WI38 (cell line): Measurements from ENCODE around the gene SAXO1.
A peak's percentile ranks its signal among the peaks of the same experiment; 100 is the strongest.

ENCODE experiments used
- H3K4me3 ChIP-seq: 2 replicates; pipeline ENCODE4 v1.5.1; 2011; ENCODE audit warnings: low read depth, mild to moderate bottlenecking, control low read depth, low read length
- TF ChIP-seq, protein P1 (sequence below): IDR thresholded peaks from 2 replicates; pipeline ENCODE4 v1.5.1; 2012; ENCODE audit warnings: low read depth, mild to moderate bottlenecking, control low read depth, low read length

SAXO1 gene

DNA sequence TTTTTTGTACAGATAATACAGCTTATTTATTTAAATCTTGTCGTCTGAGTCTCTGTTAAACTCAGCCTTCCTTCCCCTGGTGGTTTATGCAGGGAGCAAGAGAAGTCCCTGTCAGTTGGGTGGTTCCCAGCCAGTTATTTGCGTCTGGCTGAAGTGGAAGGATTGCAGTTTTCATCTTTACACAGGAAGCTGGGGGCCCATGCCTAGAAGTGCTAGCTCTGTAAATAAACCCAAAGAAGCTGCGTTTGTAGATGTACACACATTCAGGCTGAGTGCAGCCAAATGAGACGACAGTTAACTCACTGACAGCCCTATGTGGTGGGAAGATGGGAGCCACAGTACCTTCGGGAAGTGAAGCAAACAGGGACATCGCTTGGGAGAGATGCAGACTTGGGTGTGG is 122.1 kb downstream of the SAXO1 start:
- TF ChIP-seq, protein P1, sequence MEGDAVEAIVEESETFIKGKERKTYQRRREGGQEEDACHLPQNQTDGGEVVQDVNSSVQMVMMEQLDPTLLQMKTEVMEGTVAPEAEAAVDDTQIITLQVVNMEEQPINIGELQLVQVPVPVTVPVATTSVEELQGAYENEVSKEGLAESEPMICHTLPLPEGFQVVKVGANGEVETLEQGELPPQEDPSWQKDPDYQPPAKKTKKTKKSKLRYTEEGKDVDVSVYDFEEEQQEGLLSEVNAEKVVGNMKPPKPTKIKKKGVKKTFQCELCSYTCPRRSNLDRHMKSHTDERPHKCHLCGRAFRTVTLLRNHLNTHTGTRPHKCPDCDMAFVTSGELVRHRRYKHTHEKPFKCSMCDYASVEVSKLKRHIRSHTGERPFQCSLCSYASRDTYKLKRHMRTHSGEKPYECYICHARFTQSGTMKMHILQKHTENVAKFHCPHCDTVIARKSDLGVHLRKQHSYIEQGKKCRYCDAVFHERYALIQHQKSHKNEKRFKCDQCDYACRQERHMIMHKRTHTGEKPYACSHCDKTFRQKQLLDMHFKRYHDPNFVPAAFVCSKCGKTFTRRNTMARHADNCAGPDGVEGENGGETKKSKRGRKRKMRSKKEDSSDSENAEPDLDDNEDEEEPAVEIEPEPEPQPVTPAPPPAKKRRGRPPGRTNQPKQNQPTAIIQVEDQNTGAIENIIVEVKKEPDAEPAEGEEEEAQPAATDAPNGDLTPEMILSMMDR: no peak

DNA sequence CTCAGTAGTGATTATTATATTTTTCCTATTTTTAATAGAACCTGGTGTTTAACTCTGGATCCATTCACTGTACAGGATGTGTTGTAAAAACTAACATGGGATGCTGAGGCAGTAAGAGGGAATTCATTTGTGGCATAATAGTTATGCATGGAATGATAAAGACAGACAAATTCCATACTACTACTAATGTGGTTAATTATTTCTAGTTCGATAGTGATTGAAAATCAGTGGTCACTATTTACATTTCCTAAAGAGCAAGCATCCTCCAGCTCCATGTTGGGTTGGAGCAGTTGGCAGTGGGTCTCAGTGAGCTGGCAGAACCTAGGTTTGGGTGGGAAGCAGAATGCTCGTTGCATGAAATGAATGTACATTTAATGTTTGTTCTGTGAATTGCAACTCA is 122.6 kb downstream of the SAXO1 start:
- TF ChIP-seq, protein P1: no peak
- H3K4me3 ChIP-seq: 0 out of 2 replicates have a peak overlapping the region, but pooled peaks have one; percentile 14

More for the DNA sequence above, 122.1 kb downstream of the SAXO1 start:
- H3K4me3 ChIP-seq: 0 out of 2 replicates have a peak overlapping the region, but pooled peaks have one; percentile 14

DNA sequence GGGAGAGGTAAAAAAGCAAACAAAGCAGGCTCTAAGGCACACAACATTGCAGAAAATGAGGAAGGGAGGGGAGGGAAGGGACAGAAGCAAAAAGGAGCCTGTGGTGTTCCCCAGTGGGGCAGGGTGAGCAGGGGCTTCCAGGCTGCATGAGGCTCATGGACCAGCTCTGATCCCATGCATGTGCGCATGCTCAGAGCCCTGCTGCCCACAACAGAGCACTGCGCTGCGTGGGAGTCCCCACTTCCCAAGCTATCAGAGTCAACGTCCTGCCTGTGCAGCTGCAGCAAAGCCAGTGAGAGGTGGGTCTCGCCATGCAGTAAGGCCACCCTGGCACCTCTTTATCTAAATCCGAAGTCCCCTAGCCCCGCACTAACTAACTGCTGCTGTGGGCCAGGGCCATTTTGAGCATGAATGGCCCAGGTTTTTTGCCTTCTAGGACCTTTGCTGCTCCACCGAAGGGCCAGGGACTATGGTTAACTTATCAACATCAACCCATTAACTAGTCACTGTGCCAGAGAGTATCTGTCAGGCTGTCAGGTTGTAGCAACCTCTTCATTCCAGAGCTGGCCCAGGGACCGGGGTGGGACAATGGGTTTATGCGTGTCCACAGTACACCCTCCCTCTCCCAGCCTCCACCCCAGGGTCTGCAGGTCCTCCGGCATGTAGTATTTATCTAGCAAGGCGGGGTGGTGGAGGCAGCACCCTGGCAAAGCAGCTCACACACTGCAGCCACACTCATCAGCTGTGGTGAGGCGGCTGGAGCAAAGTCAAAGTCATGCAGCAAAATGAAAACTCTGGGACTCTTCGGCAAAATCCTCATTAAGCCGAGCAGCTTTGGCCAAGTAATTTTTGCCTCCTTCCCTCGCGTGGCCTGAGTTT is 123.6 kb downstream of the SAXO1 start:
- no peak overlapping the region for H3K4me3 ChIP-seq
- TF ChIP-seq, protein P1: no peak

DNA sequence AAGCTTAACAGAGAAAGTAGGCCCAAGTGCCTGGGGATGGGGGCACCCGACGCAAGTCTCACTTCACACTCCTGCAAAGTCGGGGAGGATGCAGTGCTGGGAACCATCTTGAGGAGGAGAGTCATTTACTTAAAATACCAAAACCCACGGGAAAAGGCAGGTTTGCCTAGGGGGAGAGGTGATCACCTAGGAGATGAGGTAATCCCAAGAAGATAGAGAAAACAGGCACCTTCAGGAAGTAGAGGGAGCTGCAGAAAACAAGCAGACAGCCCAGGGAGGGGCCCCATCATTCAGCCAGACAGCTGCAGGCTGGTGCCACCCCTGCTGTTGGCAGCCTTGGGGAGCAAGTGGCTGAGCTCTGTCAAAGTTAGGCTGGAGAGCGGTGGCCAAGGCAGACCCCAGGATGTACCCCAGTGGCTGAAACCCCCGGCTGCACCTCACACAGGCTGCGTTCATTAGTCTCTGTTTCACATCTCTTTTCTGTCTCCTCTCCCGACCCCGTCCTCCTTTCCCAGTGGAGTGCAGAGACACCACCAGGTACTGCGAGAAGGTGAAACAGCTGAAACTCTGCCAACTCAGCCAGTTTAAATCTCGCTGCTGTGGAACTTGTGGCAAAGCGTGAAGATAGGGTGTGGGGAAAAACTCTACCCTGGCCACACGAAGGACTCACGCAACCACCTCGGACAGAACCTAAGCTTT is 124.9 kb downstream of the SAXO1 start:
- no peak overlapping the region for H3K4me3 ChIP-seq
- TF ChIP-seq, protein P1: no peak

DNA sequence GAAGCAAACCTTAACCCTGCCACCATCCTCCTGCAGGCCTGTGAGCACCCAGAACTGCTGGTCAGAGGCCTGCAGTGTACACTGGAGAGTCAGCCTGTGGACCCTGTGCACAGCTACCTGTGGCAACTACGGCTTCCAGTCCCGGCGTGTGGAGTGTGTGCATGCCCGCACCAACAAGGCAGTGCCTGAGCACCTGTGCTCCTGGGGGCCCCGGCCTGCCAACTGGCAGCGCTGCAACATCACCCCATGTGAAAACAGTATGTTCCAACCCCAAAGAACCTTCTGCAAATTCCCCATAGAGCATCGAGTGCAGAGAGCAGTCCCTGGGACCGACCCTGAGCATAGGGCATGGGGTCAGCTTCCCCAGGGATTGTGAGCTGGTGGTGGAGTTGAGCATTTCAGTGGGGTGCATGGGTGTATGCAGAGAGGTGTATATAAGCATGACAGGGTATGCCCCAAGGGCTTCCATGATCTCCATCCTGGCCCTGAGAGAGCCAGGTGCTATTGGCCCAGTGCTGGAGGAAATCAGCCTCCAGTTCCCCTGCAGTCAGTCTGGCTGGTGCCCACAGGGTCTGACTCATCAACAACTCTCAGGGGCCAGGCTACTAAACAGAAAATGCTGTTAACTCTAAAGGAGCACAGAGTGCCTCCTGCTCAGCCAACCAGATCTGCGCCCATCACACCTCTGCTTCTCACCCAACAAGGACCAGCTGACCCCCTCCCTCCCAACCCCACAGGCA is 126.2 kb downstream of the SAXO1 start:
- TF ChIP-seq, protein P1: no peak
- H3K4me3 ChIP-seq: no peak overlapping the region

DNA sequence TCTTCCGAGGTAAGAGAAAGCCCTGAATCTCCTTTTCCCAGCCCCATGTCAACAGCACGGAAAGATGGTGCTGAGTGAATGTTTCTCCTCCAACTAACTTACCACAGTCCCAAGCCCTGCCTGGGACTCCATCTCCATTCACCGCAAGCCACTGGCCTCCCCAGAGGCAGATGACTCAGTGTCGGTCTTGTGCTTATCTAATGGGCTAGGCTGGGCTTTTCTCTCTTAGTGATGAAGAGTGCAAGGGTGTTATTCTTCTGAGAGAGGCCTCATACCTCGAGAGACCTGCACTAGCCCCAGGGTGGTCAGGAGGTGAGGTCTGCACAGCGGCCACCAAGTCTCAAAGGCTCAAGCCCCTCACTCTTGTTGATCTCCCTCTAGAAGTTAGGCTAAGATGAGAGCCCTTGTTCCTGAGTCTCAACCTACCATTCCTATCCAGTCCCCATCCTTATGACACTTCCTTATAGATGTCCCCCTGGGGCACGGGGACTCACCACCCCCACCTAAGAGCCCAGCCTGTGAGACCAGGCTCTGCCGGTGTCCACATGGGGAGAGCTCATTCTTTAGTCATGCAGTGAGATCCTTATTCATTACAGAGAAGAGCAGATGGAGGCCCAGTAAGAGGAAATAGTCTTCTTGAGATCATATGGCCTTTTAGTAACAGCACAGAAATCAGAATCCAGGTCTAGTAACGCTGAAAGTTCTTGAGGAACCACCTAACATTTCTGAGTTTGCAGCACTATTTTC is 127.0 kb downstream of the SAXO1 start:
- TF ChIP-seq, protein P1: no peak
- no peak overlapping the region for H3K4me3 ChIP-seq
